ENCODE measurements around the gene SORT1.

DNA sequence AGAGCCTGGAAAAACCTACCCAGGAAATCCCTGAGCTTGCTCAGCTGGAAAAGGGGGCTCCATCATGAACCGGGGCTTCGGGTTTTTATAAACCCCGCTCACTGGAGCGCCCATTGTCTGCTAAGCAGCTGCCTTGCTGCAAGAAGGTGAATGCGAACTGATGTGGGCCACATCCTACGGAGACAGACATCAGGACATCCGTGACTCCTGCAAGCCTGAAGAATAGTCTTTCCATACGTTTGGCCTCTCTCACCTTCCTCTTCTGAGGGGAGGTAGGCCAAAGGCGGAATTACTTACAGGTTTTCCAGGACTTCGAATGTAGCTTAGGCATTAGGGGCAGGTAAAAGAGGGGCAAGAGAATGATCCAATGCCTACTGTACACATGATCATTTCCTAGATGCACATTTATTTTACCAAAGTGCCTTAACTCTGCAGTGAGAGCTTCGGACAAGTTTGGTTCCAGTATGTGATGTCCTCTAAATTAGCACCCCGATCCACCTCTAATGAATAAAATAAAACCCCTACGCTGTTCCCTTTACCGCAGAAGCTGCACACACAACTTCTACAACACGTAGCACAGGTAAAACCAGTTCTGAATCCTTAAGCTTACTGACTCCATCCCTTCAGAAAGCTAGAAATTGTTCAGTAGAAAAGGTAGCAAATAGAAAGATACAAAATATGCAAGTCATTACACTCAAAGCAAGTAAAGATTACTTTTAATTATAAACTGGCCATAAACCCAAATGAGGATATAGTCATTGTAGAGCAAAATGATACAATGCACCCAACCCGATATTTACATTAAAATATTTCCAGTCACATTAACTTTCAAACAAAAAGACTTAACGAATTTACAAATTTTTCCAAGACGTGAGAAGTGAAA lies 866 bp upstream of the SORT1 start:
- TF ChIP-seq CTCF (conservative IDR thresholded peaks at IDR 0.05; ENCODE audit: low read length) (no peak), EZH2phosphoT487 (IDR thresholded peaks at IDR 0.05; ENCODE audit: borderline replicate concordance, low read depth, low read length) (no peak)
